ENCODE results near the gene UBXN7.
"Not testable (repeated sequence)": the region's sequence is repeated elsewhere in the genome, so short reads cannot be mapped to it uniquely, and the experiment has no call there.

UBXN7 gene

GRCh38 chr3:196463804-196464203 lies 31.6 kb upstream of the UBXN7 start:
- Histone ChIP-seq H3K79me2 (ENCODE audit: low read length) (no peaks in the 10 kb centered on the region), H3K27ac (ENCODE audit: low read length) (no peak overlapping the region), H4K20me1 (ENCODE audit: insufficient read depth, low read length) (no peaks in the 10 kb centered on the region), H3K4me3 (ENCODE audit: low read length) (no peak overlapping the region), H2AFZ (ENCODE audit: low read depth, low read length) (no peak overlapping the region), H3K4me1 (ENCODE audit: low read length) (no peaks in the 10 kb centered on the region), H3K36me3 (replicated peaks; ENCODE audit: low read depth, low read length) (peaks cover 8% of the 10 kb centered on the region), H3K9ac (ENCODE audit: low read length) (no peak overlapping the region), H3K27me3 (ENCODE audit: low read depth, low read length) (no peaks in the 10 kb centered on the region), H3K9me3 (ENCODE audit: insufficient read depth, low read length) (no peaks in the 10 kb centered on the region), H3K4me2 (ENCODE audit: low read length) (no peak overlapping the region)
- TF ChIP-seq, protein P1, sequence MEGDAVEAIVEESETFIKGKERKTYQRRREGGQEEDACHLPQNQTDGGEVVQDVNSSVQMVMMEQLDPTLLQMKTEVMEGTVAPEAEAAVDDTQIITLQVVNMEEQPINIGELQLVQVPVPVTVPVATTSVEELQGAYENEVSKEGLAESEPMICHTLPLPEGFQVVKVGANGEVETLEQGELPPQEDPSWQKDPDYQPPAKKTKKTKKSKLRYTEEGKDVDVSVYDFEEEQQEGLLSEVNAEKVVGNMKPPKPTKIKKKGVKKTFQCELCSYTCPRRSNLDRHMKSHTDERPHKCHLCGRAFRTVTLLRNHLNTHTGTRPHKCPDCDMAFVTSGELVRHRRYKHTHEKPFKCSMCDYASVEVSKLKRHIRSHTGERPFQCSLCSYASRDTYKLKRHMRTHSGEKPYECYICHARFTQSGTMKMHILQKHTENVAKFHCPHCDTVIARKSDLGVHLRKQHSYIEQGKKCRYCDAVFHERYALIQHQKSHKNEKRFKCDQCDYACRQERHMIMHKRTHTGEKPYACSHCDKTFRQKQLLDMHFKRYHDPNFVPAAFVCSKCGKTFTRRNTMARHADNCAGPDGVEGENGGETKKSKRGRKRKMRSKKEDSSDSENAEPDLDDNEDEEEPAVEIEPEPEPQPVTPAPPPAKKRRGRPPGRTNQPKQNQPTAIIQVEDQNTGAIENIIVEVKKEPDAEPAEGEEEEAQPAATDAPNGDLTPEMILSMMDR (IDR thresholded peaks at IDR 0.05; ENCODE audit: low read depth, low read length): no peak
- TF ChIP-seq EZH2phosphoT487 (IDR thresholded peaks at IDR 0.05; ENCODE audit: low read depth): no peak

DNA sequence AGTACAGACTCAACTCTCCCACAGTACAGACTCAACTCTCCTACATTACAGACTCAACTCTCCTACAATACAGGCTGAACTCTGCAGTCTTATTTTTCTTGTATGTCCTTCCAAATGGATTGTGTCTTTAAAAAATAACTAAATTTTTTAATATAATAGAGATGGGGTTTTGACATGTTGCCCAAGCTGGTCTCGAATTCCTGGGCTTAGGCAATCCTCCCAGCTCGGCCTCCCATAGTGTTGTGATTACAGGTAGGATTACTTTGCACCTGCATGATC lies 31.2 kb upstream of the UBXN7 start:
- H3K27ac ChIP-seq (ENCODE audit: low read length): no peak overlapping the region
- no peaks in the 10 kb centered on the region for H4K20me1 ChIP-seq (ENCODE audit: insufficient read depth, low read length)
- no peak for TF ChIP-seq EZH2phosphoT487 (IDR thresholded peaks at IDR 0.05; ENCODE audit: low read depth)
- TF ChIP-seq, protein P1 (IDR thresholded peaks at IDR 0.05; ENCODE audit: low read depth, low read length): no peak
- no peaks in the 10 kb centered on the region for H3K79me2 ChIP-seq (ENCODE audit: low read length)
- no peak overlapping the region for H3K4me3 ChIP-seq (ENCODE audit: low read length)
- no peak overlapping the region for H2AFZ ChIP-seq (ENCODE audit: low read depth, low read length)
- no peaks in the 10 kb centered on the region for H3K4me1 ChIP-seq (ENCODE audit: low read length)
- peaks cover 4% of the 10 kb centered on the region for H3K36me3 ChIP-seq (replicated peaks; ENCODE audit: low read depth, low read length)
- H3K9ac ChIP-seq (ENCODE audit: low read length): no peak overlapping the region
- H3K27me3 ChIP-seq (ENCODE audit: low read depth, low read length): no peaks in the 10 kb centered on the region
- no peaks in the 10 kb centered on the region for H3K9me3 ChIP-seq (ENCODE audit: insufficient read depth, low read length)
- H3K4me2 ChIP-seq (ENCODE audit: low read length): no peak overlapping the region

DNA sequence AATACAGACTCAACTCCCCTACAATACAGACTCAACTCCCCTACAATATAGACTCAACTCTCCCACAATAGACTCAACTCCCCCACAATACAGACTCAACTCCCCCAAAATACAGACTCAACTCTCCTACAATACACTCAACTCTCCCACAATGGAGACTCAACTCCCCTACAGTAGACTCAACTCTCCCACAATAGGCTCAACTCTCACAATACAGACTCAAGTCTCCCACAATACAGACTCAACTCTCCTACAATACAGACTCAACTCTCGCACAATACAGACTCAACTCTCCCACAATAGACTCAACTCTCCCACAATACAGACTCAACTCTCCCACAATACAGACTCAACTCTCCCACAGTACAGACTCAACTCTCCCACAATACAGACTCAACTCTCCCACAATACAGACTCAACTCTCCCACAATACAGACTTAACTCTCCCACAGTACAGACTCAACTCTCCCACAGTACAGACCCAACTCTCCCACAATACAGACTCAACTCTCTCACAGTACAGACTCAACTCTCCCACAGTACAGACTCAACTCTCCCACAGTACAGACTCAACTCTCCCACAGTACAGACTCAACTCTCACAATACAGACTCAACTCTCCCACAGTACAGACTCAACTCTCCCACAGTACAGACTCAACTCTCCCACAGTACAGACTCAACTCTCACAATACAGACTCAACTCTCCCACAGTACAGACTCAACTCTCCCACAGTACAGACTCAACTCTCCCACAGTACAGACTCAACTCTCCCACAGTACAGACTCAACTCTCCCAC lies 30.7 kb upstream of the UBXN7 start:
- H3K27me3 ChIP-seq (ENCODE audit: low read depth, low read length); H3K27ac ChIP-seq (ENCODE audit: low read length); H3K9ac ChIP-seq (ENCODE audit: low read length); H3K4me2 ChIP-seq (ENCODE audit: low read length); H2AFZ ChIP-seq (ENCODE audit: low read depth, low read length); H4K20me1 ChIP-seq (ENCODE audit: insufficient read depth, low read length); H3K4me3 ChIP-seq (ENCODE audit: low read length); H3K36me3 ChIP-seq (replicated peaks; ENCODE audit: low read depth, low read length); H3K9me3 ChIP-seq (ENCODE audit: insufficient read depth, low read length); H3K79me2 ChIP-seq (ENCODE audit: low read length); H3K4me1 ChIP-seq (ENCODE audit: low read length): not testable (repeated sequence)

GRCh38 chr3:196458063-196458462 lies 25.8 kb upstream of the UBXN7 start:
- Histone ChIP-seq H3K4me2 (ENCODE audit: low read length) (no peak overlapping the region), H3K79me2 (ENCODE audit: low read length) (no peaks in the 10 kb centered on the region), H2AFZ (ENCODE audit: low read depth, low read length) (no peak overlapping the region), H3K36me3 (replicated peaks; ENCODE audit: low read depth, low read length) (no peaks in the 10 kb centered on the region), H3K4me3 (ENCODE audit: low read length) (no peak overlapping the region), H4K20me1 (ENCODE audit: insufficient read depth, low read length) (no peaks in the 10 kb centered on the region), H3K9me3 (ENCODE audit: insufficient read depth, low read length) (no peaks in the 10 kb centered on the region), H3K9ac (ENCODE audit: low read length) (no peak overlapping the region), H3K27me3 (ENCODE audit: low read depth, low read length) (no peaks in the 10 kb centered on the region), H3K27ac (ENCODE audit: low read length) (no peak overlapping the region), H3K4me1 (ENCODE audit: low read length) (no peaks in the 10 kb centered on the region)
- TF ChIP-seq, protein P1 (IDR thresholded peaks at IDR 0.05; ENCODE audit: low read depth, low read length): no peak
- no peak for TF ChIP-seq EZH2phosphoT487 (IDR thresholded peaks at IDR 0.05; ENCODE audit: low read depth)

DNA sequence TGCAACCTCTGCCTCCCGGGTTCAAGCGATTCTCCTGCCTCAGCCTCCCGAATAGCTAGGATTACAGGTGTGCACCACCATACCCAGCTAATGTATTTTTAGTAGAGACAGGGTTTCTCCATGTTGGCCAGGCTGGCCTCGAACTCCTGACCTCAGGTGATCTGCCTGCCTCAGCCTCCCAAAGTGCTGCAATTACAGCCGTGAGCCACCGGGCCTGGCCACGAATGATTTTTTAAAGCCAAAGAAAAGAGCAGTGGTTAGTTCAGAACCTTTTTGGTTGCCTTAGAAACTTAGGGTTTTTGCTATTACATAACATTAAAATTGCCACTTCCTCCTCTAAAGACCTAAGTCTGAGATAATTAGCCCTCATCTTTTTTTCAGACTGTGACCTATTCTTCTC lies 25.2 kb upstream of the UBXN7 start:
- H4K20me1 ChIP-seq (ENCODE audit: insufficient read depth, low read length); H3K79me2 ChIP-seq (ENCODE audit: low read length); H3K9ac ChIP-seq (ENCODE audit: low read length); H3K4me3 ChIP-seq (ENCODE audit: low read length); H3K4me1 ChIP-seq (ENCODE audit: low read length); H3K27me3 ChIP-seq (ENCODE audit: low read depth, low read length); H3K36me3 ChIP-seq (replicated peaks; ENCODE audit: low read depth, low read length); H2AFZ ChIP-seq (ENCODE audit: low read depth, low read length); H3K9me3 ChIP-seq (ENCODE audit: insufficient read depth, low read length); H3K27ac ChIP-seq (ENCODE audit: low read length); H3K4me2 ChIP-seq (ENCODE audit: low read length): not testable (repeated sequence)

Measured in OCI-LY3 (cell line).